Measurements from ENCODE around the gene ZSCAN5A. TPM values are rescaled to one million over a fixed set of nuclear protein-coding genes. Genes with fewer than 3 reads are reported as not detected.
A peak's percentile ranks its signal among the peaks of the same experiment; 100 is the strongest.

Gene ZSCAN5A
- total and polyA plus RNA-seq, 2 of the 13 experiments (the other 11 are each of a cell fraction or from before 2014, with no cell fraction given), result 9.5 to 17.8 TPM

DNA sequence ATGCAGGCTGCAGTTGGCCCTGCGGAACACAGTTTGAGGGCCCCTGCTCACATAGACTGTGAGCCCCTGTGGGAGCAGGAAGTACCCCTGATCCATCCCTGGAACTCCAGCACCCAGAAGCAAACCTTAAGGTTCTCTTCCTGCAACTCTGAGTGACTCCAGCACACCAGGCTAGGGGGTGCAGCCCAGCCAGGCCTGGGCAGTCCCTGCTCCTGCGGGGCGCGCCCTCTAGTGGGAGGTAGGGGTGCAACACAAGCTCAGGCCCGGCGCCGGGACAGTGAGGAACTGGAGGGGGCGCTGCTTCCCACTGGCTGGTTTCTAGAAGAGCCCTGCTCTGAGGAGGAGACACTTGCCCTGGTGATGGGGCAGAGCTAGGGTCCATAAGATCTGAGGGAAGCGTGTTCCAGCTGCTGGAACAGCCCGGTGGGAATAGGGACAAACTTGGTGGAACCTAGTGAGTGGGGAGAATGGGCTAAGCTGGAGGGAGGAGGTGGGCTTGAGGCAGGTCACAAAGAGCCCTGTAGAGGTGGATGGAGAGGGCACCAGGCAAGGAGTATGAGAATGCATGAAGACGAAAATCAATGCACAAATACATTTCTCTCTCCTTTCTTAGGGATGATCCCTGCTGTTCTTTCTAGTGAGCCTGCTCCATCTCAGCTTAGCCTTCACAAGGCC, 5.0 kb downstream of the ZSCAN5A start (continued):
- TF ChIP-seq, protein P1, sequence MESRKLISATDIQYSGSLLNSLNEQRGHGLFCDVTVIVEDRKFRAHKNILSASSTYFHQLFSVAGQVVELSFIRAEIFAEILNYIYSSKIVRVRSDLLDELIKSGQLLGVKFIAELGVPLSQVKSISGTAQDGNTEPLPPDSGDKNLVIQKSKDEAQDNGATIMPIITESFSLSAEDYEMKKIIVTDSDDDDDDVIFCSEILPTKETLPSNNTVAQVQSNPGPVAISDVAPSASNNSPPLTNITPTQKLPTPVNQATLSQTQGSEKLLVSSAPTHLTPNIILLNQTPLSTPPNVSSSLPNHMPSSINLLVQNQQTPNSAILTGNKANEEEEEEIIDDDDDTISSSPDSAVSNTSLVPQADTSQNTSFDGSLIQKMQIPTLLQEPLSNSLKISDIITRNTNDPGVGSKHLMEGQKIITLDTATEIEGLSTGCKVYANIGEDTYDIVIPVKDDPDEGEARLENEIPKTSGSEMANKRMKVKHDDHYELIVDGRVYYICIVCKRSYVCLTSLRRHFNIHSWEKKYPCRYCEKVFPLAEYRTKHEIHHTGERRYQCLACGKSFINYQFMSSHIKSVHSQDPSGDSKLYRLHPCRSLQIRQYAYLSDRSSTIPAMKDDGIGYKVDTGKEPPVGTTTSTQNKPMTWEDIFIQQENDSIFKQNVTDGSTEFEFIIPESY (CRISPR knock-in tag; IDR thresholded peaks at IDR 0.05), result peak; percentile 99
- TF ChIP-seq ZNF768 (CRISPR knock-in tag; IDR thresholded peaks at IDR 0.05) (peak; percentile 55), BCL6 (CRISPR knock-in tag; IDR thresholded peaks at IDR 0.05) (peak; percentile 13; the same call in 1 of the 2 replicates), REPIN1 (CRISPR knock-in tag; IDR thresholded peaks at IDR 0.05; ENCODE audit: borderline replicate concordance, low read depth) (peak; percentile 62; the same call in 1 of the 2 replicates), MZF1 (CRISPR knock-in tag; IDR thresholded peaks at IDR 0.05; ENCODE audit: borderline replicate concordance) (no peak), ZNF274 (CRISPR knock-in tag; IDR thresholded peaks at IDR 0.05) (0 out of 2 replicates have a peak, but pooled peaks have one; percentile 27), ZNF788 (CRISPR knock-in tag; IDR thresholded peaks at IDR 0.05; ENCODE audit: borderline replicate concordance) (0 out of 2 replicates have a peak, but pooled peaks have one; percentile 36), ZNF263 (CRISPR knock-in tag; IDR thresholded peaks at IDR 0.05) (0 out of 2 replicates have a peak, but pooled peaks have one; percentile 40), KDM2A (CRISPR knock-in tag; IDR thresholded peaks at IDR 0.05; ENCODE audit: borderline replicate concordance, low read depth) (peak; percentile 54; the same call in 1 of the 2 replicates), ZFX (CRISPR knock-in tag; IDR thresholded peaks at IDR 0.05; ENCODE audit: low read depth) (0 out of 2 replicates have a peak, but pooled peaks have one; percentile 19), ZNF331 (CRISPR knock-in tag; IDR thresholded peaks at IDR 0.05) (0 out of 2 replicates have a peak, but pooled peaks have one; percentile 21), STAG1 (CRISPR knock-in tag; IDR thresholded peaks at IDR 0.05) (peak; percentile 67), NONO (IDR thresholded peaks at IDR 0.05) (no peak), NONO (CRISPR knock-in tag; conservative IDR thresholded peaks at IDR 0.05) (0 out of 2 replicates have a peak, but pooled peaks have one; percentile 26), SMC3 (IDR thresholded peaks at IDR 0.05; ENCODE audit: low read length) (peak; percentile 48), ARNT2 (CRISPR knock-in tag; IDR thresholded peaks at IDR 0.05; ENCODE audit: low read depth) (no peak), ZNF615 (CRISPR knock-in tag; IDR thresholded peaks at IDR 0.05; ENCODE audit: borderline replicate concordance) (no peak), ZNF652 (CRISPR knock-in tag; IDR thresholded peaks at IDR 0.05; ENCODE audit: borderline replicate concordance, low read depth) (no peak), ATAD3A (CRISPR knock-in tag; IDR thresholded peaks at IDR 0.05) (no peak), SPEN (CRISPR knock-in tag; IDR thresholded peaks at IDR 0.05; ENCODE audit: low read depth) (0 out of 2 replicates have a peak, but pooled peaks have one; percentile 21), RAD21 (CRISPR knock-in tag; IDR thresholded peaks at IDR 0.05) (peak; percentile 69), THAP11 (CRISPR knock-in tag; IDR thresholded peaks at IDR 0.05) (peak; percentile 61)
- TF ChIP-seq, protein P2, sequence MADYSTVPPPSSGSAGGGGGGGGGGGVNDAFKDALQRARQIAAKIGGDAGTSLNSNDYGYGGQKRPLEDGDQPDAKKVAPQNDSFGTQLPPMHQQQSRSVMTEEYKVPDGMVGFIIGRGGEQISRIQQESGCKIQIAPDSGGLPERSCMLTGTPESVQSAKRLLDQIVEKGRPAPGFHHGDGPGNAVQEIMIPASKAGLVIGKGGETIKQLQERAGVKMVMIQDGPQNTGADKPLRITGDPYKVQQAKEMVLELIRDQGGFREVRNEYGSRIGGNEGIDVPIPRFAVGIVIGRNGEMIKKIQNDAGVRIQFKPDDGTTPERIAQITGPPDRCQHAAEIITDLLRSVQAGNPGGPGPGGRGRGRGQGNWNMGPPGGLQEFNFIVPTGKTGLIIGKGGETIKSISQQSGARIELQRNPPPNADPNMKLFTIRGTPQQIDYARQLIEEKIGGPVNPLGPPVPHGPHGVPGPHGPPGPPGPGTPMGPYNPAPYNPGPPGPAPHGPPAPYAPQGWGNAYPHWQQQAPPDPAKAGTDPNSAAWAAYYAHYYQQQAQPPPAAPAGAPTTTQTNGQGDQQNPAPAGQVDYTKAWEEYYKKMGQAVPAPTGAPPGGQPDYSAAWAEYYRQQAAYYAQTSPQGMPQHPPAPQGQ (CRISPR knock-in tag; IDR thresholded peaks at IDR 0.05; ENCODE audit: borderline replicate concordance), result no peak
- TF ChIP-seq, protein P3, sequence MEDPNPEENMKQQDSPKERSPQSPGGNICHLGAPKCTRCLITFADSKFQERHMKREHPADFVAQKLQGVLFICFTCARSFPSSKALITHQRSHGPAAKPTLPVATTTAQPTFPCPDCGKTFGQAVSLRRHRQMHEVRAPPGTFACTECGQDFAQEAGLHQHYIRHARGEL (CRISPR knock-in tag; IDR thresholded peaks at IDR 0.05), result no peak
- TF ChIP-seq, protein P4, sequence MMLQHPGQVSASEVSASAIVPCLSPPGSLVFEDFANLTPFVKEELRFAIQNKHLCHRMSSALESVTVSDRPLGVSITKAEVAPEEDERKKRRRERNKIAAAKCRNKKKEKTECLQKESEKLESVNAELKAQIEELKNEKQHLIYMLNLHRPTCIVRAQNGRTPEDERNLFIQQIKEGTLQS (CRISPR knock-in tag; IDR thresholded peaks at IDR 0.05), result no peak

Data from HepG2 (cell line).